ENCODE measurements around the gene ACACB. TPM values are rescaled to one million over a fixed set of nuclear protein-coding genes. Genes with fewer than 3 reads are reported as not detected.

ACACB gene
- total RNA-seq, 2 donors from 2014 or later = 37.5 to 51.3 TPM

GRCh38 chr12:109085590-109085989 is 30.8 kb upstream of the ACACB start:
- ATAC-seq (ENCODE audit: insufficient number of reproducible peaks, low FRiP score, low read depth) = no peak
- peaks cover 56% of the 10 kb centered on the region for H3K36me3 ChIP-seq

DNA sequence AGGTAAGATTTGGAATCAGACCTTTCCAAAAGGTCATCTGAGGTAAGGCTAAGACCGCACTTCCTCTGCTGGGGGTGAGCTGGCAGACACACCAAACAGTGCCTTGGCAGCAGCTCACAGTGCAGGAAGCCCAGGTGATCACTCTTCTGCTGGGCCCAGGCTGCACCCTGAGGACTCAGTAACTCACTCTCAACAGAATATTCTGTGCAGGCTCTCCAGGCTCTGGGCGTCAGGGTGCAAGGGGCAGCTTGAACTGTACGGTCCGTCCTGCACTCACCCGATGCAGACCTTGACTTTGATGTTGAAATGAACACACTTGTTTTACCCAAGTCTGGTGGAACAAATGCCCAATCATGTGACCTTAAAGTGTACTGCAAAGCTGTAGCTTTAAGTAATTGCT is 29.1 kb upstream of the ACACB start:
- Histone ChIP-seq H3K4me1 (ENCODE audit: control insufficient read depth in 1 of 2, low read depth in 2 of 2) (peaks cover under 1 to 7% of the 10 kb centered on the region in 2 donors), H3K4me3 (no peak overlapping the region), H3K27me3 (replicated peaks; ENCODE audit: insufficient read depth) (no peaks in the 10 kb centered on the region), H3K36me3 (peaks cover 49% of the 10 kb centered on the region), H3K27ac (no peak overlapping the region), H3K9me3 (no peaks in the 10 kb centered on the region)
- ATAC-seq (ENCODE audit: insufficient number of reproducible peaks, low FRiP score, low read depth) = no peak
- DNase-seq (ENCODE audit: low spot score) = no peak
- TF ChIP-seq CTCF (IDR thresholded peaks at IDR 0.05) = no peak

More at GRCh38 chr12:109085590-109085989, 30.8 kb upstream of the ACACB start:
- H3K27ac ChIP-seq = no peak overlapping the region
- H3K9me3 ChIP-seq = no peaks in the 10 kb centered on the region
- H3K27me3 ChIP-seq (replicated peaks; ENCODE audit: insufficient read depth) = no peaks in the 10 kb centered on the region
- H3K4me1 ChIP-seq (ENCODE audit: control insufficient read depth in 1 of 2, low read depth in 2 of 2) = no peaks in the 10 kb centered on the region
- no peak for DNase-seq (ENCODE audit: low spot score)
- no peak for TF ChIP-seq CTCF (IDR thresholded peaks at IDR 0.05)
- H3K4me3 ChIP-seq = no peak overlapping the region

GRCh38 chr12:109088818-109089217 is 27.6 kb upstream of the ACACB start:
- Histone ChIP-seq H3K27ac (no peak overlapping the region), H3K4me1 (ENCODE audit: control insufficient read depth in 1 of 2, low read depth in 2 of 2) (peaks cover 5 to 16% of the 10 kb centered on the region in 2 donors), H3K9me3 (no peaks in the 10 kb centered on the region), H3K36me3 (peaks cover 34% of the 10 kb centered on the region), H3K4me3 (no peak overlapping the region), H3K27me3 (replicated peaks; ENCODE audit: insufficient read depth) (no peaks in the 10 kb centered on the region)
- no peak for ATAC-seq (ENCODE audit: insufficient number of reproducible peaks, low FRiP score, low read depth)
- DNase-seq (ENCODE audit: low spot score) = no peak
- no peak for TF ChIP-seq CTCF (IDR thresholded peaks at IDR 0.05)

DNA sequence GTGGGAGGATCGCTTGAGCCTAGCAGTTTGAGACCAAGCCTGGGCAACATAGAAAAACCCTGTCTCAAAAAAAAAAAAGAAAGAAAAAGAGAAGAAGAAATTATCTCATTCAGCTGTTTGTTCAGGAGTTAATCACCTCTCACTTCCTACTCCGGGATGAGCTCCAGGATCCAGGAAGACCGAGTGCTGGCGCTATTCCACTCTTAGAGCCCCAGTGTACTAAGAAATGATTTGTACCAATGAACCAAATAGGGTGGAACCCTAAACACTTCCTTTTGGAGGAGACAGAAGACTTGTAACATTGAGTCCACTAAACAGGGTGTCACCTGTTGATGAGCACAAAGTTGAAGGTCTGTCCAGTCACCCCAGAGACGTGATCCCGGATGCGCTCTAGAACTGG is 26.7 kb upstream of the ACACB start:
- H3K27ac ChIP-seq = no peak overlapping the region
- H3K9me3 ChIP-seq = no peaks in the 10 kb centered on the region
- H3K36me3 ChIP-seq = peaks cover 28% of the 10 kb centered on the region
- no peak for TF ChIP-seq CTCF (IDR thresholded peaks at IDR 0.05)
- no peak overlapping the region for H3K4me3 ChIP-seq
- peaks cover 5 to 16% of the 10 kb centered on the region in 2 donors for H3K4me1 ChIP-seq (ENCODE audit: control insufficient read depth in 1 of 2, low read depth in 2 of 2)
- no peak for DNase-seq (ENCODE audit: low spot score)
- ATAC-seq (ENCODE audit: insufficient number of reproducible peaks, low FRiP score, low read depth) = no peak
- no peaks in the 10 kb centered on the region for H3K27me3 ChIP-seq (replicated peaks; ENCODE audit: insufficient read depth)

- Histone ChIP-seq H3K9me3 (no peaks in the 10 kb centered on the region), H3K4me1 (ENCODE audit: control insufficient read depth in 1 of 2, low read depth in 2 of 2) (peaks cover 9 to 21% of the 10 kb centered on the region in 2 donors), H3K27ac (peak overlapping the region; percentile 63 to 74), H3K4me3 (peak overlapping the region; percentile 78), H3K27me3 (replicated peaks; ENCODE audit: insufficient read depth) (no peaks in the 10 kb centered on the region), H3K36me3 (peaks cover 12% of the 10 kb centered on the region)
- ATAC-seq (ENCODE audit: insufficient number of reproducible peaks, low FRiP score, low read depth) (no peak), DNase-seq (ENCODE audit: low spot score) (no peak)
- TF ChIP-seq CTCF (IDR thresholded peaks at IDR 0.05) = no peak
Observed at GRCh38 chr12:109092497-109093021, 23.8 kb upstream of the ACACB start.
